Measurements from ENCODE around the gene RENBP. TPM values are rescaled to one million over a fixed set of nuclear protein-coding genes. Genes with fewer than 3 reads are reported as not detected.
"Not testable (repeated sequence)": the region's sequence is repeated elsewhere in the genome, so short reads cannot be mapped to it uniquely, and the experiment has no call there.

Gene RENBP
- total RNA-seq, 1 experiment from 2014 or later: 5.7 TPM

GRCh38 chrX:153981771-153982533 lies 37.5 kb upstream of the RENBP start:
- Histone ChIP-seq H3K27ac (ENCODE audit: low read depth, low read length, poor library complexity, severe bottlenecking) (no peak overlapping the region), H3K9me3 (ENCODE audit: low read depth, low read length, poor library complexity, severe bottlenecking) (no peaks in the 10 kb centered on the region), H3K27me3 (replicated peaks; ENCODE audit: insufficient read depth, low read depth, low read length, poor library complexity) (no peaks in the 10 kb centered on the region), H3K4me3 (ENCODE audit: low read depth, low read length, poor library complexity, severe bottlenecking) (no peak overlapping the region), H3K36me3 (ENCODE audit: insufficient read depth, low read length, poor library complexity, severe bottlenecking) (no peaks in the 10 kb centered on the region), H3K4me1 (ENCODE audit: insufficient read depth, low read length, poor library complexity, severe bottlenecking) (no peaks in the 10 kb centered on the region)
- ChIA-PET POLR2A (ENCODE audit: low non-redundant PET) (no interaction called here), CTCF (no interaction called here)
- BruUV-seq (replicated peaks): no TSS peak
- intact Hi-C loops (cut with micrococcal nuclease; ENCODE audit: unreplicated experiment): no loop called here
- DNase-seq (ENCODE audit: low spot score): no peak
- TF ChIP-seq CTCF (conservative IDR thresholded peaks at IDR 0.05; ENCODE audit: low read depth, low read length) (no peak), EZH2 (IDR thresholded peaks at IDR 0.05; ENCODE audit: borderline replicate concordance, low read depth, low read length, poor library complexity, severe bottlenecking) (no peak)

GRCh38 chrX:153981231-153981630 lies 36.8 kb upstream of the RENBP start:
- TF ChIP-seq CTCF (conservative IDR thresholded peaks at IDR 0.05; ENCODE audit: low read depth, low read length): no peak
- TF ChIP-seq EZH2 (IDR thresholded peaks at IDR 0.05; ENCODE audit: borderline replicate concordance, low read depth, low read length, poor library complexity, severe bottlenecking): no peak
- POLR2A ChIA-PET (ENCODE audit: low non-redundant PET): no interaction called here
- no peaks in the 10 kb centered on the region for H3K27me3 ChIP-seq (replicated peaks; ENCODE audit: insufficient read depth, low read depth, low read length, poor library complexity)
- H3K9me3 ChIP-seq (ENCODE audit: low read depth, low read length, poor library complexity, severe bottlenecking): no peaks in the 10 kb centered on the region
- H3K4me1 ChIP-seq (ENCODE audit: insufficient read depth, low read length, poor library complexity, severe bottlenecking): no peaks in the 10 kb centered on the region
- CTCF ChIA-PET: interaction anchor here (0.6 to 0.7 kb wide), 2 partner anchors 19 to 102 kb away, joined by 3 to 4 read pairs; no protein-coding TSS in a partner anchor
- H3K27ac ChIP-seq (ENCODE audit: low read depth, low read length, poor library complexity, severe bottlenecking): no peak overlapping the region
- intact Hi-C loops (cut with micrococcal nuclease; ENCODE audit: unreplicated experiment): no loop called here
- H3K4me3 ChIP-seq (ENCODE audit: low read depth, low read length, poor library complexity, severe bottlenecking): no peak overlapping the region
- no TSS peak for BruUV-seq (replicated peaks)
- no peak for DNase-seq (ENCODE audit: low spot score)
- H3K36me3 ChIP-seq (ENCODE audit: insufficient read depth, low read length, poor library complexity, severe bottlenecking): no peaks in the 10 kb centered on the region

- POLR2A ChIA-PET (ENCODE audit: low non-redundant PET); DNase-seq (ENCODE audit: low spot score); H3K4me3 ChIP-seq (ENCODE audit: low read depth, low read length, poor library complexity, severe bottlenecking); H3K27ac ChIP-seq (ENCODE audit: low read depth, low read length, poor library complexity, severe bottlenecking); H3K36me3 ChIP-seq (ENCODE audit: insufficient read depth, low read length, poor library complexity, severe bottlenecking); intact Hi-C loops (cut with micrococcal nuclease; ENCODE audit: unreplicated experiment); CTCF ChIA-PET; BruUV-seq (replicated peaks); H3K4me1 ChIP-seq (ENCODE audit: insufficient read depth, low read length, poor library complexity, severe bottlenecking); H3K27me3 ChIP-seq (replicated peaks; ENCODE audit: insufficient read depth, low read depth, low read length, poor library complexity); H3K9me3 ChIP-seq (ENCODE audit: low read depth, low read length, poor library complexity, severe bottlenecking): not testable (repeated sequence)
Measured at GRCh38 chrX:153980394-153980793, 36.0 kb upstream of the RENBP start.

Data from A673 (cell line).